ENCODE results near the gene CTIF. TPM values are rescaled to one million over a fixed set of nuclear protein-coding genes. Genes with fewer than 3 reads are reported as not detected.
A peak's percentile ranks its signal among the peaks of the same experiment; 100 is the strongest.

The CTIF gene
- total RNA-seq, 1 donor, result 65.9 TPM

DNA sequence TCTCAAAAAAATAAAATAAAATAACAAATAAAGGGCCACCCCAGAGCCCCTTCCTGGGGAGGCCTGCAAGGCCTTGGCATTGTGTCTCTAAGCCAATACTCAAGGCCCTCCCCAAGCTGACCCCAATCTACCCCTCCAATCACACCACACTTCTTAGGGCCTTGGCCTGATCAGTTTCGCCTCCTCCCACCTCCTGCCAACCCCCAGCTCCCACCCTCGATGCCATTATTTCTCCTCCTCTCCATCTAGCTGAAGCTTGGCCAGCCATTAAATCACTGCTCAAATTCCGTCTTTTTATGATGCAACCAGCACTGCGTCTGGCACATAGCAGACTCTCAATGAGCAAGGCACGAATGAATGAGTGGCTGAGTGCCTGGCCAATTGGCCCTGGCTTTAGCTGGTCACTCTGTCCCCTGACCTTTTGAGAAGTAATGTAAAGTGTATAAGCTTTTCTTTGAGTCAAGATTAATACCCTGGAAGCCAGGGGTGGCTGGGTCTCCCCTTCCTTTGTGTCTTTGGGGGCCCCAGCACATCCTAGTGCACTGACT, 356.0 kb downstream of the CTIF start:
- no peak overlapping the region for H3K27ac ChIP-seq (ENCODE audit: low read depth, low read length)
- no peaks in the 10 kb centered on the region for H3K4me1 ChIP-seq (ENCODE audit: insufficient read depth, low read length)
- TF ChIP-seq, protein P1, sequence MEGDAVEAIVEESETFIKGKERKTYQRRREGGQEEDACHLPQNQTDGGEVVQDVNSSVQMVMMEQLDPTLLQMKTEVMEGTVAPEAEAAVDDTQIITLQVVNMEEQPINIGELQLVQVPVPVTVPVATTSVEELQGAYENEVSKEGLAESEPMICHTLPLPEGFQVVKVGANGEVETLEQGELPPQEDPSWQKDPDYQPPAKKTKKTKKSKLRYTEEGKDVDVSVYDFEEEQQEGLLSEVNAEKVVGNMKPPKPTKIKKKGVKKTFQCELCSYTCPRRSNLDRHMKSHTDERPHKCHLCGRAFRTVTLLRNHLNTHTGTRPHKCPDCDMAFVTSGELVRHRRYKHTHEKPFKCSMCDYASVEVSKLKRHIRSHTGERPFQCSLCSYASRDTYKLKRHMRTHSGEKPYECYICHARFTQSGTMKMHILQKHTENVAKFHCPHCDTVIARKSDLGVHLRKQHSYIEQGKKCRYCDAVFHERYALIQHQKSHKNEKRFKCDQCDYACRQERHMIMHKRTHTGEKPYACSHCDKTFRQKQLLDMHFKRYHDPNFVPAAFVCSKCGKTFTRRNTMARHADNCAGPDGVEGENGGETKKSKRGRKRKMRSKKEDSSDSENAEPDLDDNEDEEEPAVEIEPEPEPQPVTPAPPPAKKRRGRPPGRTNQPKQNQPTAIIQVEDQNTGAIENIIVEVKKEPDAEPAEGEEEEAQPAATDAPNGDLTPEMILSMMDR (IDR thresholded peaks at IDR 0.05; ENCODE audit: extremely low read depth, low read depth, low read length), result no peak
- H3K79me2 ChIP-seq (ENCODE audit: insufficient read depth, low read length), result no peaks in the 10 kb centered on the region
- no peak overlapping the region for H3K4me3 ChIP-seq (ENCODE audit: insufficient read depth, low read length)
- no peaks in the 10 kb centered on the region for H3K36me3 ChIP-seq (ENCODE audit: insufficient read depth, low read length)
- no peaks in the 10 kb centered on the region for H3K27me3 ChIP-seq (ENCODE audit: insufficient read depth, low read length)
- H3K9me3 ChIP-seq (ENCODE audit: low read depth, low read length), result no peaks in the 10 kb centered on the region
- no peak overlapping the region for H3K4me2 ChIP-seq (ENCODE audit: insufficient read depth, low read length)
- no peaks in the 10 kb centered on the region for H4K20me1 ChIP-seq (ENCODE audit: insufficient read depth, low read length)
- H2AFZ ChIP-seq (ENCODE audit: low read length), result peak overlapping the region; percentile 74
- DNase-seq (ENCODE audit: insufficient read length, low spot score, missing footprints), result peak; percentile 52

DNA sequence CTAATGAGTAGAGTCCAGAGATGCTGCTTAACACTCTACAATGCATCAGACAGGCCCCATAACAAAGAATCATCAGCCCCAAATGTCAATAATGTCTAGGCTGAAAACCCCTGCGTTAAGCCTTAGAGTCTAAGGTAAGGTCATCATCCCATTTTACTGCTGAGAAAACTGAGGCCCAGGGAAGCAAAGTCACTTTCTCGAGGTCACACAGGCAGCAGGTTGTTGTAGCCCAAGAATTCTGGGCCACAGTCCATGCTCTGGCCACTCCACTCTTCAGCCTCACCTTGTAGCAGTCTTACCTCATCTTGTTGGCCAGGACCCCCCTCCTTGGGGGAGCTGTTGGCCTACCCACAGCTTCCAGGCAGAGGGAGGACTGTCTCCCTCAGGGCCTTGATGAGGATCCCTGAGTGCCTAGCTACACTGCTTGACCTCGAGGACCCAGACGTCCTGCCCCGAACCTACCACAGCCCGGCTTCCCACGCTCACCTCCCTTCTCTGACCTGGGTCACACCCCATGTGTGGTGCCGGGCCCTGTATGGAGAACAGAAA, 357.6 kb downstream of the CTIF start:
- Histone ChIP-seq H3K4me1 (ENCODE audit: insufficient read depth, low read length) (peaks cover under 1% of the 10 kb centered on the region), H4K20me1 (ENCODE audit: insufficient read depth, low read length) (no peaks in the 10 kb centered on the region), H3K9me3 (ENCODE audit: low read depth, low read length) (no peaks in the 10 kb centered on the region), H3K36me3 (ENCODE audit: insufficient read depth, low read length) (no peaks in the 10 kb centered on the region), H3K4me3 (ENCODE audit: insufficient read depth, low read length) (no peak overlapping the region), H3K27ac (ENCODE audit: low read depth, low read length) (no peak overlapping the region), H3K4me2 (ENCODE audit: insufficient read depth, low read length) (no peak overlapping the region), H2AFZ (ENCODE audit: low read length) (no peak overlapping the region), H3K27me3 (ENCODE audit: insufficient read depth, low read length) (no peaks in the 10 kb centered on the region), H3K79me2 (ENCODE audit: insufficient read depth, low read length) (no peaks in the 10 kb centered on the region)
- TF ChIP-seq, protein P1 (IDR thresholded peaks at IDR 0.05; ENCODE audit: extremely low read depth, low read depth, low read length), result no peak
- DNase-seq (ENCODE audit: insufficient read length, low spot score, missing footprints), result peak; percentile 48

DNA sequence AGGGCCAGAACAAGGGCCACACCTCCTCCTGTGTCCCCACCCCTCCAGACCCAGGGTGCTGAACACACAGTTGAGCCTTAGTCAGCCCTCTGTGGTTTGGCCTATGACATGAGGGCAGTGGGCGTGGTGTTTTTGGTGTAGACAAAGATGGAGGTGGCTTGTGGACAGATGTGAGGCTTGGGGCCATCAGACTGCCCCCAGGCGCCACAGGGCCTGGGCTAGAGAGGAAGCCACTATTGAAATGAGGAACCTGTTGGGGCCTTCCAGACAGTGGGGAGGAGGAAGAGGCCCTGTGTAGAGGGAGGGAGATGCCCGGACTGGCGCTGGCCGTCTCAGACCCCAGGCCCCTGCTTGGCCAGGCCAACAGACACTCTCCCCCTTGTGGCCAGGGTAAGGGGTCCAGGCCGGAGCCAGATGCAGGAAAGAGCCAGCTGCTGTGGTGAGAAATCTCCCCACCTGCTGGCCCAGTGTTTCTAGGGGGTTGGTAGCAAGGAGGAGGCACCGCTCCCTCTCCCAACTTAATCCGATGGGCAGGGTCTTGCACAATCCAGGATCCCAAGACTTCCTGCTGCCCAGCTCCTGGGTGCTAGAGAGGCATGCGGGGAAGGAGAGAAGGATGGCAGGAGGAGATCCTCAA, 358.2 kb downstream of the CTIF start:
- Histone ChIP-seq H3K4me1 (ENCODE audit: insufficient read depth, low read length) (peaks cover 6% of the 10 kb centered on the region), H3K4me3 (ENCODE audit: insufficient read depth, low read length) (no peak overlapping the region), H3K27ac (ENCODE audit: low read depth, low read length) (peak overlapping the region; percentile 25), H3K4me2 (ENCODE audit: insufficient read depth, low read length) (no peak overlapping the region), H3K27me3 (ENCODE audit: insufficient read depth, low read length) (no peaks in the 10 kb centered on the region), H4K20me1 (ENCODE audit: insufficient read depth, low read length) (no peaks in the 10 kb centered on the region), H3K9me3 (ENCODE audit: low read depth, low read length) (no peaks in the 10 kb centered on the region), H3K79me2 (ENCODE audit: insufficient read depth, low read length) (no peaks in the 10 kb centered on the region), H2AFZ (ENCODE audit: low read length) (peak overlapping the region; percentile 78), H3K36me3 (ENCODE audit: insufficient read depth, low read length) (no peaks in the 10 kb centered on the region)
- DNase-seq (ENCODE audit: insufficient read length, low spot score, missing footprints), result peak; percentile 52
- TF ChIP-seq, protein P1 (IDR thresholded peaks at IDR 0.05; ENCODE audit: extremely low read depth, low read depth, low read length), result no peak

DNA sequence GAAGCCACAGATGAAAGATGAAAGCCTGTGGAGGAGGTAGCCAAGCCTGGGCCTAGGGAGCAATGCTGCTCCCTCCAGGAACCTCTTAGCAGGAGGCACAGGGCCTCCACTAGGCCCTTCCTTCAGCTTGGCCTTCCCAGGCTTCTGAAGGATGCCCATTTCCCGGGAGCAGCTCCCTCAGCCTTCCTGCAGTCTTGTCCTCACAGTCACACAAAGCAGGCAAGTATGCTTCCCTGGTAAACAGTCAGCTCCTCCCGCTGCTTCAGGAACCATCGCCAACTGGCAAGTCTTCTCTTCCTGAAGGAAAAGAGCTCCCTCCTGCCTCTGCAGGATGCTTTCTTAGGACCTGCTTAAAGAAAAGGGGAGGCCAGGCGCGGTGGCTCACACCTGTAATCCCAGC, 358.7 kb downstream of the CTIF start:
- Histone ChIP-seq H3K9me3 (ENCODE audit: low read depth, low read length) (no peaks in the 10 kb centered on the region), H3K27ac (ENCODE audit: low read depth, low read length) (peak overlapping the region; percentile 25), H3K4me3 (ENCODE audit: insufficient read depth, low read length) (no peak overlapping the region), H3K4me1 (ENCODE audit: insufficient read depth, low read length) (peaks cover 11% of the 10 kb centered on the region), H2AFZ (ENCODE audit: low read length) (peak overlapping the region; percentile 78), H3K79me2 (ENCODE audit: insufficient read depth, low read length) (no peaks in the 10 kb centered on the region), H3K4me2 (ENCODE audit: insufficient read depth, low read length) (no peak overlapping the region), H3K36me3 (ENCODE audit: insufficient read depth, low read length) (no peaks in the 10 kb centered on the region), H3K27me3 (ENCODE audit: insufficient read depth, low read length) (no peaks in the 10 kb centered on the region), H4K20me1 (ENCODE audit: insufficient read depth, low read length) (no peaks in the 10 kb centered on the region)
- TF ChIP-seq, protein P1 (IDR thresholded peaks at IDR 0.05; ENCODE audit: extremely low read depth, low read depth, low read length), result no peak
- peak; percentile 65 for DNase-seq (ENCODE audit: insufficient read length, low spot score, missing footprints)
